ENCODE measurements around the gene TMEM266.

The TMEM266 gene

DNA sequence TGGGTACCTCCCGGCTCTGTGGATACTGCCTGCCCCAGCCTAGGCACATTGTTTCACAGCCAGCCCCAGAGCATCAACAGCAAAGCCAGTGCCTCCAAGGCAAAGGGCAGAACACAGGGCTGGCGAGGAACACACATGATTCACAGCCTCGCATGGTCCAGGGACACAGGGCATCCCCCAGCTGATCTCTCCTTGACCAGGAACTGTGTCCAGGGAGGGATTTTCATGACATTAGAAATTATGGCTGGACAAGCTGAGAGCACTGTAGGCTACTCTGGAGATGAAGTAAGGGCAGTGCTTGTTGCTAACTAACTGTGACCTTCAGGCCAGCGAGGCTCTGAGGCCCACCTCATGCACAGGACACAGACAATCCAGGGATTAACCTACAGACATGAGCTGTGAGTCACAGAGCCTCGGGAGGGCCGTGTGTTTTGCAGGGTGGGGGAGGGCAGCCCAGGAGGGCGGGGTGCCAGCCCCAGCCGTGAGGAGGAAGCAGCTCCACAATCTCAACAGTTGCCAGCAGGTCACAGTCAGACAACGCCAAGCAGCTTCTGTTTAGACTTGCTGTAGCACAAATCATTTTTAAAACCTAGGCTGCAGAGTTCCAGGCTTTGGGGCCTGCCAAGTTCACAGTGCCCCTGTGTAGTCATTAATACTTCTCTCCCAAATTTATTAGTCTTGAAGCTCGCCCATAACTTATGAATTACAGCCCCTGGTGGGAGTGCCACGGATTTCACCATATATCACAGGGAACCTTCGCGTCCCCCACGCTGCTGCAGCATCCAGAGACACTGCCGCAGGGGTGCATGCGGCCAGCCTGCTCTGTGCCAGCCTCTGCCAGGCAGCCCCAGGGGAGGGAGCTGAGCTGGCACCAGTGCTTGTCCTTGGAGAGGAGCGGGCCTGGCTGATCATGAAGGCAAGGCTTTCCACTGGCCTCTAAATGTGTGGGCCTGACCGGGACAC is 136.8 kb downstream of the TMEM266 start:
- no peak for DNase-seq (ENCODE audit: extremely low spot score)
- CTCF ChIA-PET = interaction anchor here (0.6 to 1.3 kb wide), 4 partner anchors 11 to 667 kb away, joined by 3 to 6 read pairs (median 3); no protein-coding TSS in a partner anchor
- POLR2A ChIA-PET = interaction anchor here (1.4 kb wide), 1 partner anchor 140 kb away, joined by 5 read pairs; the partner anchor contains the start of gene ISL2
- TF ChIP-seq ARNT (IDR thresholded peaks at IDR 0.05) (no peak), FOXM1 (IDR thresholded peaks at IDR 0.05; ENCODE audit: borderline replicate concordance) (no peak), LEF1 (IDR thresholded peaks at IDR 0.05; ENCODE audit: borderline replicate concordance) (no peak), BHLHE40 (IDR thresholded peaks at IDR 0.05; ENCODE audit: borderline replicate concordance) (no peak), HDGF (IDR thresholded peaks at IDR 0.05; ENCODE audit: borderline replicate concordance) (no peak), TARDBP (IDR thresholded peaks at IDR 0.05) (no peak), FOXA1 (IDR thresholded peaks at IDR 0.05) (no peak), ELF4 (IDR thresholded peaks at IDR 0.05) (no peak), SP1 (IDR thresholded peaks at IDR 0.05) (no peak), NFRKB (IDR thresholded peaks at IDR 0.05) (no peak), SUZ12 (IDR thresholded peaks at IDR 0.05) (no peak)

GRCh38 chr15:76197703-76198455 is 138.1 kb downstream of the TMEM266 start:
- no peak for DNase-seq (ENCODE audit: extremely low spot score)
- ChIA-PET CTCF (no interaction called here), POLR2A (no interaction called here)
- TF ChIP-seq SP1 (IDR thresholded peaks at IDR 0.05) (no peak), FOXA1 (IDR thresholded peaks at IDR 0.05) (no peak), FOXK2 (IDR thresholded peaks at IDR 0.05) (no peak), L3MBTL2 (conservative IDR thresholded peaks at IDR 0.05) (no peak), PKNOX1 (IDR thresholded peaks at IDR 0.05) (no peak), ARNT (IDR thresholded peaks at IDR 0.05) (no peak), SUZ12 (IDR thresholded peaks at IDR 0.05) (no peak), BHLHE40 (IDR thresholded peaks at IDR 0.05; ENCODE audit: borderline replicate concordance) (no peak), NFRKB (IDR thresholded peaks at IDR 0.05) (no peak), ZNF384 (IDR thresholded peaks at IDR 0.05) (no peak), LEF1 (IDR thresholded peaks at IDR 0.05; ENCODE audit: borderline replicate concordance) (no peak)

DNA sequence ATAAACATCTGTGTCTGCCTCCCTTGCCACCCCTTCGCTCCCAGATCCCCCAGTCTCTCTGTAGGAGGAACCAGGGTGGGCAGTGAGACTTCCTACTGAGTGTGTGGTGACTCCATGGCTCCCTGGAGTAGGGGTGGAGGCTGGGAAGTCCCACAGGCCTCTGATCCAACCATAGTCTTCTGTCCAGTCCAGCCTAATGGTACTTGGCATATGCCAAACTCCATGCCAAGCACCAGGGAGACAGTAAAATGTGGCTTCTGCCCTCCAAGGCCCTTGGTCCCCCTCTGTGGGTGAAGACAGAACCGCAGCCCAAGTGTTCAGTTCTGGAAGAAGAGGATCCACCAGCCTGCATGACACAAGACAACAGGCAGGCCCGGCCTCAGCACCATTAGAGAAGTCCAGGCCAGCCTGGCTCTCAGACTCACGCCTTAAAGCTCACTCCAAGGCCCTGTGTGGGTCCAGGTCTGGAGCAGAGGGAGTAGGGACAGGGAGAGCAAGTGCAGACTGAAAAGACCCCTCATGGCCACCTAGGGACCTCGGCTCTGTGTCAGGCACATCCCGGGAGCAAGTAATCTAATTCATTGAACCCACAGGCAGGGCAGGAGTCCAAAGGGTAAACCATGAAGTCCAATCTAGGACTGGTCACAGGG is 138.8 kb downstream of the TMEM266 start:
- POLR2A ChIA-PET = no interaction called here
- no peak for TF ChIP-seq FOXK2 (IDR thresholded peaks at IDR 0.05)
- TF ChIP-seq CTBP1 (IDR thresholded peaks at IDR 0.05; ENCODE audit: borderline replicate concordance) = no peak
- TF ChIP-seq L3MBTL2 (conservative IDR thresholded peaks at IDR 0.05) = no peak
- no peak for TF ChIP-seq HDGF (IDR thresholded peaks at IDR 0.05; ENCODE audit: borderline replicate concordance)
- TF ChIP-seq NFRKB (IDR thresholded peaks at IDR 0.05) = no peak
- no peak for TF ChIP-seq ELF4 (IDR thresholded peaks at IDR 0.05)
- TF ChIP-seq SP1 (IDR thresholded peaks at IDR 0.05) = no peak
- TF ChIP-seq TARDBP (IDR thresholded peaks at IDR 0.05) = no peak
- TF ChIP-seq SUZ12 (IDR thresholded peaks at IDR 0.05) = no peak
- TF ChIP-seq FOXA1 (IDR thresholded peaks at IDR 0.05) = no peak
- TF ChIP-seq LEF1 (IDR thresholded peaks at IDR 0.05; ENCODE audit: borderline replicate concordance) = no peak
- no peak for TF ChIP-seq ZNF384 (IDR thresholded peaks at IDR 0.05)
- TF ChIP-seq FOXM1 (IDR thresholded peaks at IDR 0.05; ENCODE audit: borderline replicate concordance) = no peak
- TF ChIP-seq ARNT (IDR thresholded peaks at IDR 0.05) = no peak
- TF ChIP-seq PKNOX1 (IDR thresholded peaks at IDR 0.05) = no peak
- TF ChIP-seq BHLHE40 (IDR thresholded peaks at IDR 0.05; ENCODE audit: borderline replicate concordance) = no peak
- CTCF ChIA-PET = interaction anchor here (1.8 kb wide), 1 partner anchor 8 kb away, joined by 6 read pairs; no protein-coding TSS in a partner anchor
- no peak for DNase-seq (ENCODE audit: extremely low spot score)

DNA sequence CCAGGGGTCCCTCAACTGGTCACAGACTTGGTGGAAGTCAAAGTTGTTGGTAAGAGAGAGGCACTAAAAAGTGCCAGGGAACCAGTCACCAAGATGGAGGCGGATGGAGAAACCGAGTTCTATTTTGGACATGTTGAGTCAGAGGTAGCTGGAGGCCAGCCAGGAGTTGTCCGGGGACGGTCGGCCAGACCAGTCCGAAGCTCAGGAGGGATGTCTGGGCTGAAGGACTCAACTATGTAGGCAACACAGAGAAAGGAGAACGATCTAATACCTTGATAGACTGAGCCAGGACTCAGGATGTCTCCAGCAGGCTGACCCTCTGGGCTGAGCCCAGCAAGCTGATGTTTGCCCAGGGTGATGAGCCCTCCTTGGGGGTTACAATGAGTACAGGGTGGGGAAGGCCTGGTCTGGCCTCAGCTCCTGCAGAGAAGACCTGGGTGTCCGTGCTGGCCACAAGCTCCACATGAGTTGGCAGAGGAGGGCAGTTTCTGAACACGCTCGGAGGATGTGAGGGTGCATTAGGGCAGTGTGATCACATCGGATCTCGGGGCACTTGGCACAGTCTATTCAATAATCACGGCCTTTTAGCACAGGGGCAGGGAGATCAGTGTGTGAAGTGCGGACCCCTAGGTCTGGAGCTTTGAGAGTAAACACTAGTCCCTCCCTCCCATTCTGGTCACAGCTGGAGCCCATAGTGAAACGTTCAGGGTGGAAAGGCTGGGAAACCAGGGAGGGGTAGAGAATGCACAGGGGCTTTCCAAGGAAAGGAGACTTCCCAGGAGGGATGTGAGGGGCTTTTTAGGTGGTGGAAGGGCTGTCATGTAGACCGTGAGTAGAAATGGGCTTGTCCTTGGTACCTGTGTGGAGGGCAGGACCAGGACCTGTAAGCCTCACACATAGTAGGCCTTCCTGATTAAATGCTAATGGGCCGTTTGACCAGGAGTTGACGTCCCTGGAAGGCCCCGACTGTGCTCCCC is 139.6 kb downstream of the TMEM266 start:
- ChIA-PET POLR2A (interaction anchor here (0.7 kb wide), 1 partner anchor 10 kb away, joined by 3 read pairs; no protein-coding TSS in a partner anchor), CTCF (interaction anchor here (1.8 kb wide), 1 partner anchor 8 kb away, joined by 6 read pairs; no protein-coding TSS in a partner anchor)
- DNase-seq (ENCODE audit: extremely low spot score) = no peak
- no peak for TF ChIP-seq CTBP1 (IDR thresholded peaks at IDR 0.05; ENCODE audit: borderline replicate concordance)
- no peak for TF ChIP-seq ELF4 (IDR thresholded peaks at IDR 0.05)
- TF ChIP-seq SUZ12 (IDR thresholded peaks at IDR 0.05) = no peak
- TF ChIP-seq TARDBP (IDR thresholded peaks at IDR 0.05) = no peak
- TF ChIP-seq L3MBTL2 (conservative IDR thresholded peaks at IDR 0.05) = no peak
- no peak for TF ChIP-seq ZNF384 (IDR thresholded peaks at IDR 0.05)
- no peak for TF ChIP-seq SP1 (IDR thresholded peaks at IDR 0.05)
- TF ChIP-seq FOXA1 (IDR thresholded peaks at IDR 0.05) = no peak
- no peak for TF ChIP-seq FOXK2 (IDR thresholded peaks at IDR 0.05)
- no peak for TF ChIP-seq HDGF (IDR thresholded peaks at IDR 0.05; ENCODE audit: borderline replicate concordance)
- TF ChIP-seq LEF1 (IDR thresholded peaks at IDR 0.05; ENCODE audit: borderline replicate concordance) = no peak
- no peak for TF ChIP-seq NFRKB (IDR thresholded peaks at IDR 0.05)
- no peak for TF ChIP-seq PKNOX1 (IDR thresholded peaks at IDR 0.05)
- TF ChIP-seq BHLHE40 (IDR thresholded peaks at IDR 0.05; ENCODE audit: borderline replicate concordance) = no peak
- TF ChIP-seq ARNT (IDR thresholded peaks at IDR 0.05) = no peak
- no peak for TF ChIP-seq FOXM1 (IDR thresholded peaks at IDR 0.05; ENCODE audit: borderline replicate concordance)
